ENCODE results near the gene ZSWIM7.

Gene ZSWIM7

GRCh38 chr17:16026895-16027294, 27.4 kb upstream of the ZSWIM7 start:
- H3K27ac ChIP-seq (ENCODE audit: insufficient read depth, low read length, poor library complexity, severe bottlenecking), result no peak overlapping the region
- H3K4me3 ChIP-seq (ENCODE audit: insufficient read depth, low read depth, low read length, poor library complexity, severe bottlenecking), result no peak overlapping the region
- DNase-seq, result no peak
- H3K9me3 ChIP-seq (ENCODE audit: control insufficient read depth, low read length), result no peaks in the 10 kb centered on the region
- no peaks in the 10 kb centered on the region for H3K27me3 ChIP-seq (replicated peaks; ENCODE audit: control insufficient read depth, insufficient read depth, low read length, poor library complexity, severe bottlenecking)
- peaks cover 65% of the 10 kb centered on the region for H3K36me3 ChIP-seq (ENCODE audit: control insufficient read depth, insufficient read depth, low read length)
- peaks cover 3% of the 10 kb centered on the region for H3K4me1 ChIP-seq (ENCODE audit: control insufficient read depth, insufficient read depth, low read length, poor library complexity, severe bottlenecking)

DNA sequence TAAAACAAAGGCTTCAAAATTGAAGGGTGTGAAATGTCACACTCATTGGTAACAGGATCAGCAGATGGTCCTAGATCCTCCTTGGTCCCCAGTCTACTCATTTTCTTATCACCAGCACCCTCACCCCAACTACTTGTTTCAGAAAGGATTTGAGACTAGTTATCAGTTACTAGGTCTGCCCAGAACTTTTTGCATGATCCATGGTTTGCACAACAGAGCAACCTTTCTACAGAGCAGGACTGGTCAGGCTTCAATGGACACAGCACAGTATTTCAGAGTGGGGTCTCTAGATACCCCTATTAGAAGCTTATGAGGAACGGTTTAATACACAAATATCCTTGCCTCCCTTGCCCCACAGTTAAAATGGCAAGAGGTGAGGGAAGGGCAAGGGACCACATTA, 25.7 kb upstream of the ZSWIM7 start:
- no peak for DNase-seq
- Histone ChIP-seq H3K36me3 (ENCODE audit: control insufficient read depth, insufficient read depth, low read length) (peaks cover 58% of the 10 kb centered on the region), H3K27me3 (replicated peaks; ENCODE audit: control insufficient read depth, insufficient read depth, low read length, poor library complexity, severe bottlenecking) (no peaks in the 10 kb centered on the region), H3K4me3 (ENCODE audit: insufficient read depth, low read depth, low read length, poor library complexity, severe bottlenecking) (no peak overlapping the region), H3K27ac (ENCODE audit: insufficient read depth, low read length, poor library complexity, severe bottlenecking) (no peak overlapping the region), H3K4me1 (ENCODE audit: control insufficient read depth, insufficient read depth, low read length, poor library complexity, severe bottlenecking) (peaks cover 3% of the 10 kb centered on the region), H3K9me3 (ENCODE audit: control insufficient read depth, low read length) (no peaks in the 10 kb centered on the region)

DNA sequence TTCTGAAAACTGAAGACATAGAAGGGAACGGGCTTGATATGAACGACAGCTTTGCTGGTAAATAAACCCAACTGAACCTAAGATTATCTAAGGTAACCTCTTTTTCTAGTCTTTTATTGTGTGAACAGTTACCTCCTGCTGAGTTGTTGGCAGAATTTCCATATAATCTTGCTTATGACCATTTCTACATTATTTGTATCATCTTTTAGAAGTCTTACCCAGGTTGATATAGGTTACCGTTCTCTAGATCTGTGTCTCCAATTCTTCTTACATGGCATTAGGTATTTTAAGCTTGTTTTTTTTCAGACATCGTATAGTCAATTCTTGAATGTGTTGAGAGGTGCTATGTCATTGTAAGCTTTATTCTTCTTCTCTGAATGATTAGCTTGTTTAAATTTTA, 24.4 kb upstream of the ZSWIM7 start:
- Histone ChIP-seq H3K4me3 (ENCODE audit: insufficient read depth, low read depth, low read length, poor library complexity, severe bottlenecking) (no peak overlapping the region), H3K9me3 (ENCODE audit: control insufficient read depth, low read length) (no peaks in the 10 kb centered on the region), H3K36me3 (ENCODE audit: control insufficient read depth, insufficient read depth, low read length) (peaks cover 54% of the 10 kb centered on the region)

DNA sequence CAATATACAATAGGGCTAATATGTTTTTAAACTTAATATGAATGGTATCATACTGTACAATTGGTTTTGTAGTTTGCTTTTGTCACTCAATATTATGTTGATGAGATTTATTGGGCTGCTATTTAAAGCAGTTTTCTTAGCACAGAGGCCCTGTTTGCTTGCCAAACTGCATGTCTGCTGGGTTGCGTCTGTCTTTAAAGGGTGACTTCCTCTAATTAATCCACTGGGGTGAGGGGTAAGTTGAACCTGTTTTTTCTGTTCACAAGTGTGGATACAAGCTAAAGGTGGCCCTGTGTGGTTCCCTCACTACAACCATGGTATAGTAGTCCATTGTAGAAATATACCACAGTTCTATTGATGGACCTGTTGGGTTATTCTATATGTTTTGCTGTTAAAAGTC, 19.8 kb upstream of the ZSWIM7 start:
- Histone ChIP-seq H3K4me1 (ENCODE audit: control insufficient read depth, insufficient read depth, low read length, poor library complexity, severe bottlenecking) (no peaks in the 10 kb centered on the region), H3K9me3 (ENCODE audit: control insufficient read depth, low read length) (no peaks in the 10 kb centered on the region), H3K27ac (ENCODE audit: insufficient read depth, low read length, poor library complexity, severe bottlenecking) (no peak overlapping the region), H3K4me3 (ENCODE audit: insufficient read depth, low read depth, low read length, poor library complexity, severe bottlenecking) (no peak overlapping the region), H3K27me3 (replicated peaks; ENCODE audit: control insufficient read depth, insufficient read depth, low read length, poor library complexity, severe bottlenecking) (no peaks in the 10 kb centered on the region), H3K36me3 (ENCODE audit: control insufficient read depth, insufficient read depth, low read length) (peaks cover 25% of the 10 kb centered on the region)
- no peak for DNase-seq

More for the DNA sequence above, 24.4 kb upstream of the ZSWIM7 start:
- H3K27me3 ChIP-seq (replicated peaks; ENCODE audit: control insufficient read depth, insufficient read depth, low read length, poor library complexity, severe bottlenecking), result no peaks in the 10 kb centered on the region
- no peak for DNase-seq
- H3K27ac ChIP-seq (ENCODE audit: insufficient read depth, low read length, poor library complexity, severe bottlenecking), result no peak overlapping the region
- H3K4me1 ChIP-seq (ENCODE audit: control insufficient read depth, insufficient read depth, low read length, poor library complexity, severe bottlenecking), result peaks cover 3% of the 10 kb centered on the region

- H3K4me1 ChIP-seq (ENCODE audit: control insufficient read depth, insufficient read depth, low read length, poor library complexity, severe bottlenecking), result no peaks in the 10 kb centered on the region
- no peak overlapping the region for H3K4me3 ChIP-seq (ENCODE audit: insufficient read depth, low read depth, low read length, poor library complexity, severe bottlenecking)
- H3K27me3 ChIP-seq (replicated peaks; ENCODE audit: control insufficient read depth, insufficient read depth, low read length, poor library complexity, severe bottlenecking), result no peaks in the 10 kb centered on the region
- peaks cover 29% of the 10 kb centered on the region for H3K36me3 ChIP-seq (ENCODE audit: control insufficient read depth, insufficient read depth, low read length)
- no peak overlapping the region for H3K27ac ChIP-seq (ENCODE audit: insufficient read depth, low read length, poor library complexity, severe bottlenecking)
- H3K9me3 ChIP-seq (ENCODE audit: control insufficient read depth, low read length), result no peaks in the 10 kb centered on the region
- no peak for DNase-seq
Measured at GRCh38 chr17:16013943-16014407, 14.5 kb upstream of the ZSWIM7 start.

GRCh38 chr17:16007439-16007838, 7.9 kb upstream of the ZSWIM7 start:
- Histone ChIP-seq H3K27me3 (replicated peaks; ENCODE audit: control insufficient read depth, insufficient read depth, low read length, poor library complexity, severe bottlenecking) (no peaks in the 10 kb centered on the region), H3K27ac (ENCODE audit: insufficient read depth, low read length, poor library complexity, severe bottlenecking) (no peak overlapping the region), H3K36me3 (ENCODE audit: control insufficient read depth, insufficient read depth, low read length) (peaks cover 74% of the 10 kb centered on the region), H3K4me3 (ENCODE audit: insufficient read depth, low read depth, low read length, poor library complexity, severe bottlenecking) (no peak overlapping the region), H3K9me3 (ENCODE audit: control insufficient read depth, low read length) (no peaks in the 10 kb centered on the region), H3K4me1 (ENCODE audit: control insufficient read depth, insufficient read depth, low read length, poor library complexity, severe bottlenecking) (no peaks in the 10 kb centered on the region)
- DNase-seq, result no peak

GRCh38 chr17:16005636-16006035, 6.1 kb upstream of the ZSWIM7 start:
- no peak overlapping the region for H3K4me3 ChIP-seq (ENCODE audit: insufficient read depth, low read depth, low read length, poor library complexity, severe bottlenecking)
- no peak overlapping the region for H3K27ac ChIP-seq (ENCODE audit: insufficient read depth, low read length, poor library complexity, severe bottlenecking)
- no peaks in the 10 kb centered on the region for H3K27me3 ChIP-seq (replicated peaks; ENCODE audit: control insufficient read depth, insufficient read depth, low read length, poor library complexity, severe bottlenecking)
- no peaks in the 10 kb centered on the region for H3K9me3 ChIP-seq (ENCODE audit: control insufficient read depth, low read length)
- H3K36me3 ChIP-seq (ENCODE audit: control insufficient read depth, insufficient read depth, low read length), result peaks cover 70% of the 10 kb centered on the region
- H3K4me1 ChIP-seq (ENCODE audit: control insufficient read depth, insufficient read depth, low read length, poor library complexity, severe bottlenecking), result peaks cover 14% of the 10 kb centered on the region
- DNase-seq, result no peak

- DNase-seq, result no peak
- H3K36me3 ChIP-seq (ENCODE audit: control insufficient read depth, insufficient read depth, low read length), result peaks cover 61% of the 10 kb centered on the region
- peaks cover 17% of the 10 kb centered on the region for H3K4me1 ChIP-seq (ENCODE audit: control insufficient read depth, insufficient read depth, low read length, poor library complexity, severe bottlenecking)
- no peaks in the 10 kb centered on the region for H3K27me3 ChIP-seq (replicated peaks; ENCODE audit: control insufficient read depth, insufficient read depth, low read length, poor library complexity, severe bottlenecking)
- no peaks in the 10 kb centered on the region for H3K9me3 ChIP-seq (ENCODE audit: control insufficient read depth, low read length)
- H3K27ac ChIP-seq (ENCODE audit: insufficient read depth, low read length, poor library complexity, severe bottlenecking), result no peak overlapping the region
- H3K4me3 ChIP-seq (ENCODE audit: insufficient read depth, low read depth, low read length, poor library complexity, severe bottlenecking), result no peak overlapping the region
Measured at GRCh38 chr17:16003841-16004240, 4.3 kb upstream of the ZSWIM7 start.

DNA sequence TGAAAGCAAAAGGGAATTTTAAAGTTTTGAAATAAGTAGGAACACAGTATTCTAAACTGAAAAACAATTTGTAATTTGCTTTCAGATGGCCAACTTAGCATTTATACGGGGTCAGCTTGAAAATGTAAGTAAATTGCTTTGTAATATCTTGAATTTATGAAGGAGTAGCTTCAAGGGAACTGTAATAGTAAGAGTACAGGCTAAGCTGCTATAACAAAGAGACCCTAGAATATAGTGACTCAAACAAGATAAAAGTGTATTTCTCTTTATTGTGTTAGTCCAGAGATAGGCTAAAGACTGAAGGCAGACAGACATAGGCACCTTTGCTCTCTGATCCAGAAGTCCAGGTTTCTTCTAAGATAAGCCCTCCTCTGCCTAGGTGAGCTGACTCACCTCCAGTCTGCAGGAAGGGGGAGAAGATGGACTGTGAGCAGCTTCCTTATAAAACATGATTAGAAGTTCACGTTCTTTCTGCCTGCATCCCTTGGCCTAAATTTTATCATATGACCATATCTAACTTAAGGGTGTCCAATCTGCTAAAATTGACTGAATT, 3.3 kb upstream of the ZSWIM7 start:
- Histone ChIP-seq H3K4me1 (ENCODE audit: control insufficient read depth, insufficient read depth, low read length, poor library complexity, severe bottlenecking) (peaks cover 17% of the 10 kb centered on the region), H3K4me3 (ENCODE audit: insufficient read depth, low read depth, low read length, poor library complexity, severe bottlenecking) (no peak overlapping the region), H3K27me3 (replicated peaks; ENCODE audit: control insufficient read depth, insufficient read depth, low read length, poor library complexity, severe bottlenecking) (no peaks in the 10 kb centered on the region), H3K27ac (ENCODE audit: insufficient read depth, low read length, poor library complexity, severe bottlenecking) (no peak overlapping the region), H3K9me3 (ENCODE audit: control insufficient read depth, low read length) (no peaks in the 10 kb centered on the region), H3K36me3 (ENCODE audit: control insufficient read depth, insufficient read depth, low read length) (peaks cover 50% of the 10 kb centered on the region)
- no peak for DNase-seq

DNA sequence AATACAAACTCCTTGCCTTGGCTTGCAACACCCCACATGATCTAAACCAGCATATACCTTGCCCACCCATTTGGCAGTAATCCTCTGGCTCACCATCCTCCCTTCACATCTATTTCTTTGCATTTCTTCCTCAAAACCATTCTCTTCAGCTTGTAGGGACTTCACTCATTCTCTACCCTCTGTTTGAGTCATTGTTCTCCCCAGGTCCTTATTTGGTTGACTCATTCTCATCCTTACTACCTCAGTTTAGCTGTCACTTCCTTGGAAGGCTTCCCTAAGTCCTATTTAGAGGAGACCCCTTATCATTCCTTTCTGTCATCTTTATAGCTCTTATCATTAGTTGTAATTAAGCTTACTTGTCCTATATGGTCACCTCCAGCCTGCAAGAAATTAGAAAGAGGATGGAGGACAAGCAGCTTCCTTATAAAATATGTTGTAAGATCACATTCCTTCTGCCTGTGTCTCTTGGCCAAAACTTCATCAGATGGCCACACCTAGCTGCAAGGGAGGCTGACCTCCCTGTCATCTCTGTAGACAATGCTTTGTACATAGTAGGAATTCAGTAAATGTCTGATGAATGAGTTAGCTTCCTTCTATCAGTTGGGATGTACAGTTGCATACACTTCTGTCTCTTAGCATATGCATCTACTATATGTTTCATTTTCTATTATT, 1.9 kb upstream of the ZSWIM7 start:
- H3K4me3 ChIP-seq (ENCODE audit: insufficient read depth, low read depth, low read length, poor library complexity, severe bottlenecking), result no peak overlapping the region
- H3K36me3 ChIP-seq (ENCODE audit: control insufficient read depth, insufficient read depth, low read length), result peaks cover 38% of the 10 kb centered on the region

More for the DNA sequence above, 1.9 kb upstream of the ZSWIM7 start:
- DNase-seq, result no peak
- Histone ChIP-seq H3K4me1 (ENCODE audit: control insufficient read depth, insufficient read depth, low read length, poor library complexity, severe bottlenecking) (peaks cover 17% of the 10 kb centered on the region), H3K27ac (ENCODE audit: insufficient read depth, low read length, poor library complexity, severe bottlenecking) (no peak overlapping the region), H3K27me3 (replicated peaks; ENCODE audit: control insufficient read depth, insufficient read depth, low read length, poor library complexity, severe bottlenecking) (no peaks in the 10 kb centered on the region), H3K9me3 (ENCODE audit: control insufficient read depth, low read length) (no peaks in the 10 kb centered on the region)
